Neural cell (in vitro differentiated cells): ENCODE data around the gene PRPS1L1. TPM values are rescaled to one million over a fixed set of nuclear protein-coding genes. Genes with fewer than 3 reads are reported as not detected.

Source experiments
- H2AFZ ChIP-seq: fragments of 200-600, 300-800 bp; sonication (generic), shearing (Covaris generic); 2 replicates; pipeline ENCODE4 v1.6.0; 2014; ENCODE audit warnings: low read depth, mild to moderate bottlenecking, antibody characterized with exemption, low read length, moderate library complexity
- H3F3A ChIP-seq: fragments of 200-600 bp; shearing (Covaris generic); 2 replicates; pipeline ENCODE4 v1.6.1; 2016; ENCODE audit warnings: mild to moderate bottlenecking, moderate library complexity, mixed read lengths, antibody characterized with exemption, low read length; ENCODE audit not compliant: insufficient read depth, poor library complexity, severe bottlenecking
- H3K27ac ChIP-seq: fragments of 200-600, 300-800 bp; sonication (generic), shearing (Covaris generic); 2 replicates; pipeline ENCODE4 v1.5.1; 2014; ENCODE audit warnings: mild to moderate bottlenecking, low read length, moderate library complexity
- H3K27me3 ChIP-seq: fragments of 300-800, 200-600 bp; sonication (generic), shearing (Covaris generic); 2 replicates; pipeline ENCODE4 v1.6.0; 2014; ENCODE audit warnings: mild to moderate bottlenecking, low read depth, low read length, moderate library complexity; ENCODE audit not compliant: insufficient read depth
- H3K36me3 ChIP-seq: fragments of 300-800, 200-600 bp; sonication (generic), shearing (Covaris generic); 2 replicates; pipeline ENCODE4 v1.5.1; 2014; ENCODE audit warnings: mild to moderate bottlenecking, antibody characterized with exemption, low read length, moderate library complexity; ENCODE audit not compliant: insufficient read depth
- H3K4me2 ChIP-seq: fragments of 300-800, 200-600 bp; sonication (generic), shearing (Covaris generic); 2 replicates; pipeline ENCODE4 v1.6.0; 2014; ENCODE audit warnings: mild to moderate bottlenecking, low read length
- H3K4me3 ChIP-seq: fragments of 300-800, 200-600 bp; sonication (generic), shearing (Covaris generic); 2 replicates; pipeline ENCODE4 v1.5.1; 2014; ENCODE audit warnings: mild to moderate bottlenecking, low read length, moderate library complexity
- H3K79me2 ChIP-seq: fragments of 200-600 bp; shearing (Covaris generic); replicated peaks from 2 replicates; pipeline ENCODE4 v1.6.0; 2014; ENCODE audit warnings: mild to moderate bottlenecking, low read length, moderate library complexity; ENCODE audit not compliant: insufficient read depth
- H3K9ac ChIP-seq: fragments of 300-800, 200-600 bp; sonication (generic), shearing (Covaris generic); 2 replicates; pipeline ENCODE4 v1.6.1; 2016; ENCODE audit warnings: mild to moderate bottlenecking, low read length, mixed read lengths
- H3K9me2 ChIP-seq: fragments of 200-600 bp; shearing (Covaris generic); 2 replicates; pipeline ENCODE4 v1.6.1; 2016; ENCODE audit warnings: mild to moderate bottlenecking, low read length, mixed read lengths; ENCODE audit not compliant: insufficient read depth
- H3K9me3 ChIP-seq: fragments of 200-600, 300-800 bp; sonication (generic), shearing (Covaris generic); 2 replicates; pipeline ENCODE4 v1.6.1; 2016; ENCODE audit warnings: mild to moderate bottlenecking, mixed run types, low read length, moderate library complexity, mixed read lengths
- H4K20me1 ChIP-seq: fragments of 200-600 bp; shearing (Covaris generic); 2 replicates; pipeline ENCODE4 v1.6.1; 2016; ENCODE audit warnings: mild to moderate bottlenecking, mixed run types; ENCODE audit not compliant: insufficient read depth
- EZH2 ChIP-seq: fragments of 200-600, 300-800 bp; shearing (Covaris generic), sonication (generic); IDR thresholded peaks from 2 replicates; pipeline ENCODE4 v1.6.1; 2014; ENCODE audit warnings: antibody characterized with exemption, low read length, borderline replicate concordance, mild to moderate bottlenecking; ENCODE audit not compliant: insufficient read depth, poor library complexity, severe bottlenecking
- MXI1 ChIP-seq: fragments of 450-650 bp; conservative IDR thresholded peaks from 2 replicates; pipeline ENCODE4 v1.6.1; 2014; ENCODE audit warnings: antibody characterized with exemption, mild to moderate bottlenecking; ENCODE audit not compliant: poor library complexity, severe bottlenecking
- POLR2AphosphoS5 ChIP-seq: IDR thresholded peaks from 2 replicates; pipeline ENCODE4 v1.6.1; 2012
- RAD21 ChIP-seq: fragments of 450-650 bp; conservative IDR thresholded peaks from 2 replicates; pipeline ENCODE4 v1.6.1; 2014; ENCODE audit warnings: antibody characterized with exemption, mild to moderate bottlenecking, moderate library complexity
- SMC3 ChIP-seq: fragments of 450-650 bp; conservative IDR thresholded peaks from 2 replicates; pipeline ENCODE4 v1.6.1; 2014; ENCODE audit warnings: antibody characterized with exemption, mild to moderate bottlenecking, moderate library complexity; ENCODE audit not compliant: poor library complexity
- TAF1 ChIP-seq: IDR thresholded peaks from 2 replicates; pipeline ENCODE4 v1.6.1; 2012; ENCODE audit warnings: low read depth
- polyA plus RNA-seq: library from polyadenylated mRNA; depleted of rRNA; stranded (reverse); fragments of >200 nt; gene quantifications from 2 replicates; pipeline ENCODE4 v1.2.3, GENCODE V29; 2014
- TF ChIP-seq, protein P1 (sequence below): IDR thresholded peaks from 2 replicates; pipeline ENCODE4 v1.6.1; 2012; ENCODE audit warnings: borderline replicate concordance
- TF ChIP-seq, protein P2 (sequence below): fragments of 450-650 bp; IDR thresholded peaks from 2 replicates; pipeline ENCODE4 v1.5.1; 2014; ENCODE audit warnings: antibody characterized with exemption, mild to moderate bottlenecking, moderate library complexity; ENCODE audit not compliant: poor library complexity, severe bottlenecking

The PRPS1L1 gene
- polyA plus RNA-seq, 1 donor from 2014 or later = not detected

GRCh38 chr7:17984288-17984687 lies 43.4 kb downstream of the PRPS1L1 start:
- TF ChIP-seq RAD21 (no peak), EZH2 (no peak), POLR2AphosphoS5 (no peak)
- TF ChIP-seq, protein P1, sequence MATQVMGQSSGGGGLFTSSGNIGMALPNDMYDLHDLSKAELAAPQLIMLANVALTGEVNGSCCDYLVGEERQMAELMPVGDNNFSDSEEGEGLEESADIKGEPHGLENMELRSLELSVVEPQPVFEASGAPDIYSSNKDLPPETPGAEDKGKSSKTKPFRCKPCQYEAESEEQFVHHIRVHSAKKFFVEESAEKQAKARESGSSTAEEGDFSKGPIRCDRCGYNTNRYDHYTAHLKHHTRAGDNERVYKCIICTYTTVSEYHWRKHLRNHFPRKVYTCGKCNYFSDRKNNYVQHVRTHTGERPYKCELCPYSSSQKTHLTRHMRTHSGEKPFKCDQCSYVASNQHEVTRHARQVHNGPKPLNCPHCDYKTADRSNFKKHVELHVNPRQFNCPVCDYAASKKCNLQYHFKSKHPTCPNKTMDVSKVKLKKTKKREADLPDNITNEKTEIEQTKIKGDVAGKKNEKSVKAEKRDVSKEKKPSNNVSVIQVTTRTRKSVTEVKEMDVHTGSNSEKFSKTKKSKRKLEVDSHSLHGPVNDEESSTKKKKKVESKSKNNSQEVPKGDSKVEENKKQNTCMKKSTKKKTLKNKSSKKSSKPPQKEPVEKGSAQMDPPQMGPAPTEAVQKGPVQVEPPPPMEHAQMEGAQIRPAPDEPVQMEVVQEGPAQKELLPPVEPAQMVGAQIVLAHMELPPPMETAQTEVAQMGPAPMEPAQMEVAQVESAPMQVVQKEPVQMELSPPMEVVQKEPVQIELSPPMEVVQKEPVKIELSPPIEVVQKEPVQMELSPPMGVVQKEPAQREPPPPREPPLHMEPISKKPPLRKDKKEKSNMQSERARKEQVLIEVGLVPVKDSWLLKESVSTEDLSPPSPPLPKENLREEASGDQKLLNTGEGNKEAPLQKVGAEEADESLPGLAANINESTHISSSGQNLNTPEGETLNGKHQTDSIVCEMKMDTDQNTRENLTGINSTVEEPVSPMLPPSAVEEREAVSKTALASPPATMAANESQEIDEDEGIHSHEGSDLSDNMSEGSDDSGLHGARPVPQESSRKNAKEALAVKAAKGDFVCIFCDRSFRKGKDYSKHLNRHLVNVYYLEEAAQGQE = no peak
- no peaks in the 10 kb centered on the region for H3K27me3 ChIP-seq
- no peak overlapping the region for H3K4me2 ChIP-seq
- H3K9me3 ChIP-seq = no peaks in the 10 kb centered on the region
- no peak overlapping the region for H3K9ac ChIP-seq
- no peak overlapping the region for H3K4me3 ChIP-seq
- no peaks in the 10 kb centered on the region for H3K9me2 ChIP-seq
- no peaks in the 10 kb centered on the region for H3K36me3 ChIP-seq
- no peak overlapping the region for H3K27ac ChIP-seq
- H3F3A ChIP-seq = no peaks in the 10 kb centered on the region
- H3K79me2 ChIP-seq = no peaks in the 10 kb centered on the region
- H4K20me1 ChIP-seq = no peaks in the 10 kb centered on the region
- no peak overlapping the region for H2AFZ ChIP-seq

- Histone ChIP-seq H3K9me3 (no peaks in the 10 kb centered on the region), H4K20me1 (no peaks in the 10 kb centered on the region), H3K27ac (no peak overlapping the region), H3K27me3 (no peaks in the 10 kb centered on the region), H3F3A (no peaks in the 10 kb centered on the region), H3K4me2 (no peak overlapping the region), H3K9ac (no peak overlapping the region), H3K79me2 (no peaks in the 10 kb centered on the region), H3K4me3 (no peak overlapping the region), H3K9me2 (no peaks in the 10 kb centered on the region), H3K36me3 (no peaks in the 10 kb centered on the region), H2AFZ (no peak overlapping the region)
- no peak for TF ChIP-seq EZH2
- no peak for TF ChIP-seq SMC3
- TF ChIP-seq, protein P2, sequence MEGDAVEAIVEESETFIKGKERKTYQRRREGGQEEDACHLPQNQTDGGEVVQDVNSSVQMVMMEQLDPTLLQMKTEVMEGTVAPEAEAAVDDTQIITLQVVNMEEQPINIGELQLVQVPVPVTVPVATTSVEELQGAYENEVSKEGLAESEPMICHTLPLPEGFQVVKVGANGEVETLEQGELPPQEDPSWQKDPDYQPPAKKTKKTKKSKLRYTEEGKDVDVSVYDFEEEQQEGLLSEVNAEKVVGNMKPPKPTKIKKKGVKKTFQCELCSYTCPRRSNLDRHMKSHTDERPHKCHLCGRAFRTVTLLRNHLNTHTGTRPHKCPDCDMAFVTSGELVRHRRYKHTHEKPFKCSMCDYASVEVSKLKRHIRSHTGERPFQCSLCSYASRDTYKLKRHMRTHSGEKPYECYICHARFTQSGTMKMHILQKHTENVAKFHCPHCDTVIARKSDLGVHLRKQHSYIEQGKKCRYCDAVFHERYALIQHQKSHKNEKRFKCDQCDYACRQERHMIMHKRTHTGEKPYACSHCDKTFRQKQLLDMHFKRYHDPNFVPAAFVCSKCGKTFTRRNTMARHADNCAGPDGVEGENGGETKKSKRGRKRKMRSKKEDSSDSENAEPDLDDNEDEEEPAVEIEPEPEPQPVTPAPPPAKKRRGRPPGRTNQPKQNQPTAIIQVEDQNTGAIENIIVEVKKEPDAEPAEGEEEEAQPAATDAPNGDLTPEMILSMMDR = no peak
- TF ChIP-seq RAD21 = no peak
- TF ChIP-seq, protein P1 = no peak
- TF ChIP-seq MXI1 = no peak
- no peak for TF ChIP-seq TAF1
- no peak for TF ChIP-seq POLR2AphosphoS5
Observed at GRCh38 chr7:17983221-17984062, 44.2 kb downstream of the PRPS1L1 start.
